Right lobe of liver (tissue), 4 donors: ENCODE data around the gene ASPHD1.
"Not testable (repeated sequence)": the region's sequence is repeated elsewhere in the genome, so short reads cannot be mapped to it uniquely, and the experiment has no call there.

ENCODE experiments used
- POLR2A ChIP-seq: fragments of 450-650 bp; IDR thresholded peaks from one replicate; pipeline ENCODE4 v1.6.1; 2017; ENCODE audit warnings: antibody characterized with exemption, mild to moderate bottlenecking
- TF ChIP-seq, protein P1 (sequence below), 4 donors: fragments of 200-600 bp in 3 of 4; fragments of 450-650 bp in 1 of 4; IDR thresholded peaks; one replicate each; pipeline versions ENCODE4 v1.5.1 to v1.8.0; 2016 to 2022; ENCODE audit warnings: antibody characterized with exemption in 4 of 4, mild to moderate bottlenecking in 2 of 4
- donor health status: DM: no; HTN: no; CAD: no.
- donor health status: DM: no; HTN: no; CAD: no.
- donor health status: DM: no; HTN: yes; CAD: no.

DNA sequence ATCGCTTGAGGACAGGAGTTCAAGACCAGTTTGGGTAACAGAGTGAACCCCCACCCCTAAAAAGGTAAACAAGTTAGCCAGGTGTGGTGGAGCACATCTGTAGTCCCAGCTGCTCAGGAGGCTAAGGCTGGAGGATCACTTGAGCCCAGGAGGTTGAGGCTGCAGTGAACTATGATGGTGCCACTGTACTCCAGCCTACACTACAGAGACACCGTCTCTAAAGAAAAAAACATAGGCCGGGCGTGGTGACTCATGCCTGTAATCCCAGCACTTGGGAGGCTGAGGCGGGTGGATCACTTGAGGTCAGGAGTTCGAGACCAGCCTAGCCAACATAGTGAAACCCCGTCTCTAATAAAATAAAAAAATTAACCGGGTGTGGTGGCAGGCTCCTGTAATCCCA, 31.2 kb upstream of the ASPHD1 start:
- TF ChIP-seq, protein P1, sequence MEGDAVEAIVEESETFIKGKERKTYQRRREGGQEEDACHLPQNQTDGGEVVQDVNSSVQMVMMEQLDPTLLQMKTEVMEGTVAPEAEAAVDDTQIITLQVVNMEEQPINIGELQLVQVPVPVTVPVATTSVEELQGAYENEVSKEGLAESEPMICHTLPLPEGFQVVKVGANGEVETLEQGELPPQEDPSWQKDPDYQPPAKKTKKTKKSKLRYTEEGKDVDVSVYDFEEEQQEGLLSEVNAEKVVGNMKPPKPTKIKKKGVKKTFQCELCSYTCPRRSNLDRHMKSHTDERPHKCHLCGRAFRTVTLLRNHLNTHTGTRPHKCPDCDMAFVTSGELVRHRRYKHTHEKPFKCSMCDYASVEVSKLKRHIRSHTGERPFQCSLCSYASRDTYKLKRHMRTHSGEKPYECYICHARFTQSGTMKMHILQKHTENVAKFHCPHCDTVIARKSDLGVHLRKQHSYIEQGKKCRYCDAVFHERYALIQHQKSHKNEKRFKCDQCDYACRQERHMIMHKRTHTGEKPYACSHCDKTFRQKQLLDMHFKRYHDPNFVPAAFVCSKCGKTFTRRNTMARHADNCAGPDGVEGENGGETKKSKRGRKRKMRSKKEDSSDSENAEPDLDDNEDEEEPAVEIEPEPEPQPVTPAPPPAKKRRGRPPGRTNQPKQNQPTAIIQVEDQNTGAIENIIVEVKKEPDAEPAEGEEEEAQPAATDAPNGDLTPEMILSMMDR (IDR thresholded peaks at IDR 0.05): not testable (repeated sequence)
- not testable (repeated sequence) for TF ChIP-seq POLR2A
